Measurements from ENCODE around the gene GLT8D2. TPM values are rescaled to one million over a fixed set of nuclear protein-coding genes. Genes with fewer than 3 reads are reported as not detected.

The GLT8D2 gene
- total RNA-seq, 1 experiment from 2014 or later: not detected

DNA sequence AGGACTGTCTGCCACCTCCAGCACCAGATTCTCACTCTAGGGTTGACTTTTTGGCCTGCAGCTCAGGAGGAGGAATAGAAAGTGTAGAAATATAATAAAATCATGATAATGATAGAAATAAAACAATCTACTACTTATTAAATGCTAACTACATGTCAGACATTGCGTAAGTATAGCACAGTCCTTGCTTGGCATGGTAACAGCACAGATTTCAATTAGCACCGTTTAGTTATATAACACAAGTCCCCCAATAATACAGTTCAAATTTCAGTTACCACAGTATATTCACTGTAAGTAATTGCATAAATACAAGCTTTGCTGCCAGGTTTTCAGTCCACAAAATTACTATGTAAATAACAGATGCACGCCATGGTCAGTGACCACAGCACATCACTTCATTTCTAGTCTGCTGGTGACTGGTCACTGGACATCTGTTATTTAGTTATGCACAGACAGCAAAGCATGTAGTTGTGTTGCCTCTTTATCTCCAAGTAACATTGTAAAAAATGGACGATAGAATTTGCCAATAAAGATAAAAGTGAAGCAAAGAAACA lies 6.5 kb upstream of the GLT8D2 start:
- no peaks in the 10 kb centered on the region for H3K4me1 ChIP-seq (ENCODE audit: insufficient read depth, low read length, poor library complexity, severe bottlenecking)
- H3K9me3 ChIP-seq (ENCODE audit: low read depth, low read length, poor library complexity, severe bottlenecking): no peaks in the 10 kb centered on the region
- peaks cover 2% of the 10 kb centered on the region for H3K27me3 ChIP-seq (replicated peaks; ENCODE audit: insufficient read depth, low read depth, low read length, poor library complexity)
- CTCF ChIA-PET: interaction anchor here (1.2 kb wide), 1 partner anchor 53 kb away, joined by 3 read pairs; no protein-coding TSS in a partner anchor
- intact Hi-C loops (cut with micrococcal nuclease; ENCODE audit: unreplicated experiment): no loop called here
- no peak for TF ChIP-seq EZH2 (IDR thresholded peaks at IDR 0.05; ENCODE audit: borderline replicate concordance, low read depth, low read length, poor library complexity, severe bottlenecking)
- TF ChIP-seq, protein P1, sequence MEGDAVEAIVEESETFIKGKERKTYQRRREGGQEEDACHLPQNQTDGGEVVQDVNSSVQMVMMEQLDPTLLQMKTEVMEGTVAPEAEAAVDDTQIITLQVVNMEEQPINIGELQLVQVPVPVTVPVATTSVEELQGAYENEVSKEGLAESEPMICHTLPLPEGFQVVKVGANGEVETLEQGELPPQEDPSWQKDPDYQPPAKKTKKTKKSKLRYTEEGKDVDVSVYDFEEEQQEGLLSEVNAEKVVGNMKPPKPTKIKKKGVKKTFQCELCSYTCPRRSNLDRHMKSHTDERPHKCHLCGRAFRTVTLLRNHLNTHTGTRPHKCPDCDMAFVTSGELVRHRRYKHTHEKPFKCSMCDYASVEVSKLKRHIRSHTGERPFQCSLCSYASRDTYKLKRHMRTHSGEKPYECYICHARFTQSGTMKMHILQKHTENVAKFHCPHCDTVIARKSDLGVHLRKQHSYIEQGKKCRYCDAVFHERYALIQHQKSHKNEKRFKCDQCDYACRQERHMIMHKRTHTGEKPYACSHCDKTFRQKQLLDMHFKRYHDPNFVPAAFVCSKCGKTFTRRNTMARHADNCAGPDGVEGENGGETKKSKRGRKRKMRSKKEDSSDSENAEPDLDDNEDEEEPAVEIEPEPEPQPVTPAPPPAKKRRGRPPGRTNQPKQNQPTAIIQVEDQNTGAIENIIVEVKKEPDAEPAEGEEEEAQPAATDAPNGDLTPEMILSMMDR (conservative IDR thresholded peaks at IDR 0.05; ENCODE audit: low read depth, low read length): no peak
- no TSS peak for BruUV-seq (replicated peaks)
- H3K27ac ChIP-seq (ENCODE audit: low read depth, low read length, poor library complexity, severe bottlenecking): no peak overlapping the region
- no peak overlapping the region for H3K4me3 ChIP-seq (ENCODE audit: low read depth, low read length, poor library complexity, severe bottlenecking)
- POLR2A ChIA-PET (ENCODE audit: low non-redundant PET): no interaction called here
- no peak for DNase-seq (ENCODE audit: low spot score)
- H3K36me3 ChIP-seq (ENCODE audit: insufficient read depth, low read length, poor library complexity, severe bottlenecking): no peaks in the 10 kb centered on the region

GRCh38 chr12:104055686-104056388 lies 5.8 kb upstream of the GLT8D2 start:
- Histone ChIP-seq H3K9me3 (ENCODE audit: low read depth, low read length, poor library complexity, severe bottlenecking) (no peaks in the 10 kb centered on the region), H3K4me3 (ENCODE audit: low read depth, low read length, poor library complexity, severe bottlenecking) (no peak overlapping the region), H3K4me1 (ENCODE audit: insufficient read depth, low read length, poor library complexity, severe bottlenecking) (no peaks in the 10 kb centered on the region), H3K27me3 (replicated peaks; ENCODE audit: insufficient read depth, low read depth, low read length, poor library complexity) (peaks cover 6% of the 10 kb centered on the region), H3K36me3 (ENCODE audit: insufficient read depth, low read length, poor library complexity, severe bottlenecking) (no peaks in the 10 kb centered on the region), H3K27ac (ENCODE audit: low read depth, low read length, poor library complexity, severe bottlenecking) (no peak overlapping the region)
- intact Hi-C loops (cut with micrococcal nuclease; ENCODE audit: unreplicated experiment): no loop called here
- DNase-seq (ENCODE audit: low spot score): no peak
- POLR2A ChIA-PET (ENCODE audit: low non-redundant PET): no interaction called here
- CTCF ChIA-PET: interaction anchor here (1.2 kb wide), 1 partner anchor 53 kb away, joined by 3 read pairs; no protein-coding TSS in a partner anchor
- BruUV-seq (replicated peaks): no TSS peak
- TF ChIP-seq EZH2 (IDR thresholded peaks at IDR 0.05; ENCODE audit: borderline replicate concordance, low read depth, low read length, poor library complexity, severe bottlenecking): no peak
- TF ChIP-seq, protein P1 (conservative IDR thresholded peaks at IDR 0.05; ENCODE audit: low read depth, low read length): no peak

- no peak for DNase-seq (ENCODE audit: low spot score)
- ChIA-PET CTCF (interaction anchor here (1.0 kb wide), 1 partner anchor 10 kb away, joined by 3 read pairs; no protein-coding TSS in a partner anchor), POLR2A (ENCODE audit: low non-redundant PET) (no interaction called here)
- peaks cover under 1% of the 10 kb centered on the region for H3K4me1 ChIP-seq (ENCODE audit: insufficient read depth, low read length, poor library complexity, severe bottlenecking)
- BruUV-seq (replicated peaks): no TSS peak
- no peak overlapping the region for H3K27ac ChIP-seq (ENCODE audit: low read depth, low read length, poor library complexity, severe bottlenecking)
- H3K4me3 ChIP-seq (ENCODE audit: low read depth, low read length, poor library complexity, severe bottlenecking): no peak overlapping the region
- TF ChIP-seq EZH2 (IDR thresholded peaks at IDR 0.05; ENCODE audit: borderline replicate concordance, low read depth, low read length, poor library complexity, severe bottlenecking): no peak
- TF ChIP-seq, protein P1 (conservative IDR thresholded peaks at IDR 0.05; ENCODE audit: low read depth, low read length): no peak
- intact Hi-C loops (cut with micrococcal nuclease; ENCODE audit: unreplicated experiment): no loop called here
- H3K9me3 ChIP-seq (ENCODE audit: low read depth, low read length, poor library complexity, severe bottlenecking): no peaks in the 10 kb centered on the region
- no peaks in the 10 kb centered on the region for H3K36me3 ChIP-seq (ENCODE audit: insufficient read depth, low read length, poor library complexity, severe bottlenecking)
- peaks cover 6% of the 10 kb centered on the region for H3K27me3 ChIP-seq (replicated peaks; ENCODE audit: insufficient read depth, low read depth, low read length, poor library complexity)
These were observed 4.8 kb upstream of the GLT8D2 start for GRCh38 chr12:104054681-104055346.

All from A673 (cell line).